Measurements from ENCODE around the gene ATP6V0C. TPM values are rescaled to one million over a fixed set of nuclear protein-coding genes. Genes with fewer than 3 reads are reported as not detected.

ATP6V0C gene
- total and polyA plus RNA-seq, 2 of the 13 experiments (the other 11 are each of a cell fraction or from before 2014, with no cell fraction given) = 10.4 to 20.1 TPM

GRCh38 chr16:2528161-2529060, 14.7 kb downstream of the ATP6V0C start:
- FAIRE-seq = no peak
- BruUV-seq (replicated peaks) = no TSS peak
- Histone ChIP-seq H3K9ac (ENCODE audit: insufficient read depth, low read depth, low read length) (no peak overlapping the region), H3K4me3 (replicated peaks in 1 of 3; ENCODE audit: insufficient read depth in 1 of 3, low read depth in 2 of 3, low read length in 3 of 3) (no peak overlapping the region), H4K20me1 (ENCODE audit: insufficient read depth, low read length) (no peaks in the 10 kb centered on the region), H3K79me2 (ENCODE audit: insufficient read depth, low read length) (peaks cover 21% of the 10 kb centered on the region), H3K36me3 (replicated peaks in 1 of 2; ENCODE audit: control insufficient read depth in 1 of 2, insufficient read depth in 2 of 2, low read length in 2 of 2) (peaks cover 12 to 43% of the 10 kb centered on the region in 2 experiments), H2AFZ (ENCODE audit: low read length) (no peak overlapping the region), H3K9me3 (ENCODE audit: low read length) (no peaks in the 10 kb centered on the region), H3K4me2 (ENCODE audit: low read depth, low read length) (no peak overlapping the region), H3K4me1 (ENCODE audit: insufficient read depth, low read length) (peaks cover 58% of the 10 kb centered on the region), H3K27ac (ENCODE audit: extremely low read length, insufficient read depth, low read length) (peak overlapping the region; percentile 30), H3K27me3 (ENCODE audit: control insufficient read depth in 1 of 2, insufficient read depth in 2 of 2, low read length in 2 of 2) (no peaks in the 10 kb centered on the region)
- POLR2A ChIA-PET = no interaction called here
- CTCF ChIA-PET (ENCODE audit: low intra/inter-chr PET ratio, low total read pairs) = no interaction called here
- intact Hi-C loops (cut with micrococcal nuclease; ENCODE audit: unreplicated experiment) (no loop called here), in situ Hi-C loops (cut with HindIII; ENCODE audit: extremely low pct_ligation_motif_present, low pct_unique_long_range_greater_than_20kb) (no loop called here)
- no peak for DNase-seq (ENCODE audit: low spot score)
- no peak for ATAC-seq
- no peak for TF ChIP-seq ZMYM2 (CRISPR knock-in tag; IDR thresholded peaks at IDR 0.05)
- peak; percentile 78 for TF ChIP-seq AGO2 (optimal IDR thresholded peaks at IDR 0.05; ENCODE audit: low read depth, low read length)
- peak; percentile 73 for TF ChIP-seq RBFOX2 (IDR thresholded peaks at IDR 0.05; ENCODE audit: low read depth, low read length)
- 100% methylated on average over 2 of the region's 36 CpGs for WGBS (ENCODE audit: low lambda C conversion rate)

GRCh38 chr16:2529061-2529931, 15.5 kb downstream of the ATP6V0C start:
- Histone ChIP-seq H3K27ac (ENCODE audit: extremely low read length, insufficient read depth, low read length) (peak overlapping the region; percentile 33), H3K4me2 (ENCODE audit: low read depth, low read length) (no peak overlapping the region), H3K4me3 (replicated peaks in 1 of 3; ENCODE audit: insufficient read depth in 1 of 3, low read depth in 2 of 3, low read length in 3 of 3) (no peak overlapping the region), H3K79me2 (ENCODE audit: insufficient read depth, low read length) (peaks cover 17% of the 10 kb centered on the region), H4K20me1 (ENCODE audit: insufficient read depth, low read length) (no peaks in the 10 kb centered on the region), H3K9me3 (ENCODE audit: low read length) (no peaks in the 10 kb centered on the region), H3K9ac (ENCODE audit: insufficient read depth, low read depth, low read length) (no peak overlapping the region), H3K36me3 (replicated peaks in 1 of 2; ENCODE audit: control insufficient read depth in 1 of 2, insufficient read depth in 2 of 2, low read length in 2 of 2) (peaks cover 12 to 39% of the 10 kb centered on the region in 2 experiments), H3K4me1 (ENCODE audit: insufficient read depth, low read length) (peaks cover 58% of the 10 kb centered on the region), H3K27me3 (ENCODE audit: control insufficient read depth in 1 of 2, insufficient read depth in 2 of 2, low read length in 2 of 2) (no peaks in the 10 kb centered on the region), H2AFZ (ENCODE audit: low read length) (no peak overlapping the region)
- in situ Hi-C loops (cut with HindIII; ENCODE audit: extremely low pct_ligation_motif_present, low pct_unique_long_range_greater_than_20kb) = no loop called here
- intact Hi-C loops (cut with micrococcal nuclease; ENCODE audit: unreplicated experiment) = no loop called here
- no peak for DNase-seq (ENCODE audit: low spot score)
- 97% methylated on average over 19 of the region's 32 CpGs for WGBS (ENCODE audit: low lambda C conversion rate)
- CTCF ChIA-PET (ENCODE audit: low intra/inter-chr PET ratio, low total read pairs) = no interaction called here
- POLR2A ChIA-PET = no interaction called here
- no peak for FAIRE-seq
- ATAC-seq = no peak
- BruUV-seq (replicated peaks) = no TSS peak
- TF ChIP-seq PRDM15 (CRISPR knock-in tag; IDR thresholded peaks at IDR 0.05) (peak; percentile 87), PRPF4 (IDR thresholded peaks at IDR 0.05; ENCODE audit: low read depth, low read length, poor library complexity, severe bottlenecking) (peak; percentile 23), POLR2A (IDR thresholded peaks at IDR 0.05; ENCODE audit: insufficient read depth in 1 of 2, low read depth in 2 of 2, low read length in 2 of 2) (peak in 1 of 2 experiments; percentile 29; a peak in 1 of 4 replicates)
